IMR-90 (cell line): Measurements from ENCODE around the gene UBP1. TPM values are rescaled to one million over a fixed set of nuclear protein-coding genes. Genes with fewer than 3 reads are reported as not detected.

Experiments
- ATAC-seq: fragments of 200-7000 bp; cut with Tn5 transposase; 2 replicates; pipeline ENCODE4 v1.9.1; 2020; ENCODE audit warnings: low read depth, mild to moderate bottlenecking, moderate library complexity
- BruUV-seq: library from RNA; stranded (reverse); fragments of 400-500 nt; replicated peaks from 2 replicates; lab custom pipeline; 2021; lab: Mats Ljungman, UMichigan
- CTCF ChIA-PET: fragments of 300-600 bp; formaldehyde crosslinking; extraction: SDS; loops from one replicate; lab custom pipeline; 2021; ENCODE audit warnings: antibody characterized with exemption; lab: Yijun Ruan, JAX
- POLR2A ChIA-PET: fragments of 300-600 bp; sonication (Branson Sonifier 250); formaldehyde crosslinking; loops from one replicate; lab custom pipeline; 2022; ENCODE audit warnings: antibody characterized with exemption; ENCODE audit not compliant: unreplicated experiment; lab: Charles Lee
- DNase-seq: peaks from one replicate; pipeline ENCODE4 v3.0.0; 2013
- H2AFZ ChIP-seq: replicated peaks from 2 replicates; pipeline ENCODE3; 2013; ENCODE audit warnings: low read length, mild to moderate bottlenecking; ENCODE audit not compliant: poor library complexity
- H2AK5ac ChIP-seq: 2 replicates; pipeline ENCODE4 v1.6.1; 2013; ENCODE audit warnings: low read depth, low read length, inconsistent platforms
- H2AK9ac ChIP-seq: replicated peaks from 2 replicates; pipeline ENCODE3; 2013; ENCODE audit warnings: mild to moderate bottlenecking, low read depth, low read length, moderate library complexity; ENCODE audit not compliant: poor library complexity
- H2BK120ac ChIP-seq: 2 replicates; pipeline ENCODE4 v1.6.1; 2013; ENCODE audit warnings: low read depth, low read length, inconsistent platforms
- H2BK15ac ChIP-seq: 3 replicates; pipeline ENCODE4 v1.6.1; 2013; ENCODE audit warnings: low read depth, low read length, inconsistent platforms
- H2BK20ac ChIP-seq: 2 replicates; pipeline ENCODE4 v1.6.1; 2013; ENCODE audit warnings: low read depth, mild to moderate bottlenecking, inconsistent platforms, low read length, moderate library complexity
- H2BK5ac ChIP-seq: 2 replicates; pipeline ENCODE4 v1.6.1; 2013; ENCODE audit warnings: mild to moderate bottlenecking, low read depth, low read length, inconsistent platforms; ENCODE audit not compliant: poor library complexity, severe bottlenecking
- H3K14ac ChIP-seq: replicated peaks from 2 replicates; pipeline ENCODE4 v1.6.1; 2013; ENCODE audit warnings: low read depth, low read length, inconsistent platforms
- H3K18ac ChIP-seq: 2 replicates; pipeline ENCODE4 v1.6.1; 2013; ENCODE audit warnings: low read depth, low read length, control low read depth
- H3K23ac ChIP-seq: 2 replicates; pipeline ENCODE4 v1.6.1; 2013; ENCODE audit warnings: low read depth, low read length, inconsistent platforms
- H3K27ac ChIP-seq: 2 replicates; pipeline ENCODE4 v1.5.1; 2013; ENCODE audit warnings: mild to moderate bottlenecking, control low read depth, low read length; ENCODE audit not compliant: insufficient read depth
- H3K27me3 ChIP-seq: 2 replicates; pipeline ENCODE4 v1.6.1; 2013; ENCODE audit warnings: low read length; ENCODE audit not compliant: control insufficient read depth, insufficient read depth
- H3K36me3 ChIP-seq: 2 replicates; pipeline ENCODE4 v1.6.1; 2013; ENCODE audit warnings: low read length, mixed read lengths; ENCODE audit not compliant: control insufficient read depth, insufficient read depth
- H3K4ac ChIP-seq: 2 replicates; pipeline ENCODE4 v1.6.1; 2013; ENCODE audit warnings: low read depth, low read length, inconsistent platforms
- H3K4me1 ChIP-seq: 2 replicates; pipeline ENCODE4 v1.6.1; 2013; ENCODE audit warnings: low read length, mixed read lengths; ENCODE audit not compliant: control insufficient read depth, insufficient read depth
- H3K4me2 ChIP-seq: 2 replicates; pipeline ENCODE4 v1.6.1; 2013; ENCODE audit warnings: low read depth, mild to moderate bottlenecking, control low read depth, low read length, moderate library complexity
- H3K4me3 ChIP-seq: 2 replicates; pipeline ENCODE4 v1.5.1; 2013; ENCODE audit warnings: low read depth, mild to moderate bottlenecking, control low read depth, low read length, moderate library complexity; ENCODE audit not compliant: insufficient read depth
- H3K56ac ChIP-seq: 2 replicates; pipeline ENCODE4 v1.6.1; 2013; ENCODE audit warnings: low read length, inconsistent platforms; ENCODE audit not compliant: insufficient read depth; ENCODE audit errors: extremely low read depth
- H3K79me1 ChIP-seq, 2 experiments: 2 replicates each; pipeline ENCODE4 v1.6.1; 2013; ENCODE audit warnings: low read length in 2 of 2, inconsistent platforms in 1 of 2, low read depth in 1 of 2
- H3K9ac ChIP-seq: 2 replicates; pipeline ENCODE4 v1.6.1; 2013; ENCODE audit warnings: low read depth, low read length, control low read depth
- H3K9me1 ChIP-seq: 2 replicates; pipeline ENCODE4 v1.6.1; 2013; ENCODE audit warnings: low read length, inconsistent platforms; ENCODE audit not compliant: insufficient read depth
- H3K9me3 ChIP-seq: 2 replicates; pipeline ENCODE4 v1.6.1; 2013; ENCODE audit warnings: low read length; ENCODE audit not compliant: control insufficient read depth, insufficient read depth
- H4K20me1 ChIP-seq: 2 replicates; pipeline ENCODE4 v1.6.1; 2013; ENCODE audit warnings: low read length, inconsistent platforms; ENCODE audit not compliant: insufficient read depth
- H4K5ac ChIP-seq: 2 replicates; pipeline ENCODE4 v1.6.1; 2013; ENCODE audit warnings: mild to moderate bottlenecking, low read depth, low read length, control low read depth
- H4K8ac ChIP-seq, 2 experiments: 2 replicates each; pipeline ENCODE4 v1.6.1; 2013; ENCODE audit warnings: low read depth in 2 of 2, low read length in 2 of 2, control low read depth in 1 of 2, inconsistent platforms in 1 of 2
- H4K91ac ChIP-seq: 2 replicates; pipeline ENCODE4 v1.6.1; 2013; ENCODE audit warnings: low read depth, low read length, inconsistent platforms; ENCODE audit not compliant: insufficient read depth
- CEBPB ChIP-seq: IDR thresholded peaks from 2 replicates; pipeline ENCODE4 v1.6.1; 2012; ENCODE audit warnings: low read depth, low read length, improper control_type of control experiment
- CHD1 ChIP-seq: IDR thresholded peaks from 2 replicates; pipeline ENCODE4 v1.6.1; 2012; ENCODE audit warnings: low read depth, low read length, improper control_type of control experiment
- CTCF ChIP-seq: conservative IDR thresholded peaks from 2 replicates; pipeline ENCODE4 v1.5.1; 2012; ENCODE audit warnings: mild to moderate bottlenecking, low read depth, low read length, improper control_type of control experiment
- FOS ChIP-seq: fragments of 150-350 bp; IDR thresholded peaks from 2 replicates; pipeline ENCODE4 v1.6.1; 2016; ENCODE audit warnings: low read depth, low read length
- MAFK ChIP-seq: IDR thresholded peaks from 2 replicates; pipeline ENCODE4 v1.6.1; 2012; ENCODE audit warnings: low read depth, low read length, improper control_type of control experiment
- MAZ ChIP-seq: IDR thresholded peaks from 2 replicates; pipeline ENCODE4 v1.6.1; 2012; ENCODE audit warnings: low read depth, mild to moderate bottlenecking, low read length, improper control_type of control experiment, moderate library complexity, borderline replicate concordance
- MXI1 ChIP-seq: IDR thresholded peaks from 2 replicates; pipeline ENCODE4 v1.6.1; 2012; ENCODE audit warnings: low read depth, mild to moderate bottlenecking, low read length, moderate library complexity, borderline replicate concordance
- NFE2L2 ChIP-seq: fragments of 150-350 bp; IDR thresholded peaks from 2 replicates; pipeline ENCODE4 v1.6.1; 2016; ENCODE audit warnings: low read depth, mild to moderate bottlenecking, low read length
- RAD21 ChIP-seq: IDR thresholded peaks from 2 replicates; pipeline ENCODE4 v1.6.1; 2012; ENCODE audit warnings: low read length, improper control_type of control experiment
- RCOR1 ChIP-seq: IDR thresholded peaks from 2 replicates; pipeline ENCODE4 v1.6.1; 2012; ENCODE audit warnings: mild to moderate bottlenecking, low read length, improper control_type of control experiment; ENCODE audit not compliant: insufficient replicate concordance
- RFX5 ChIP-seq: IDR thresholded peaks from 2 replicates; pipeline ENCODE4 v1.8.0; 2012; ENCODE audit warnings: low read depth, mild to moderate bottlenecking, low read length, moderate library complexity
- SMC3 ChIP-seq: fragments of 150-350 bp; IDR thresholded peaks from 2 replicates; pipeline ENCODE4 v1.6.1; 2016; ENCODE audit warnings: low read depth, mild to moderate bottlenecking, antibody characterized with exemption, low read length, moderate library complexity
- WGBS, 2 experiments: methylation state at CpG; one replicate each; pipeline versions ENCODE4 v1.1.5 to v1.1.7; 2013; ENCODE audit warnings: missing lambda C conversion rate in 2 of 2; ENCODE audit not compliant: insufficient read length in 1 of 2; ENCODE audit errors: extremely low coverage in 2 of 2; 5-methylcytosine and 5-hydroxymethylcytosine counted together
- dilution Hi-C: fragments of 300-500 bp; cut with HindIII; formaldehyde crosslinking; loops from one replicate; pipeline ENCODE4 v1.14.3; 2018; ENCODE audit warnings: low sequenced_read_pairs; ENCODE audit not compliant: unreplicated experiment
- in situ Hi-C: fragments of 300-500 bp; cut with MboI; formaldehyde crosslinking; loops from 3 replicates; pipeline ENCODE4 v1.14.3; 2019; ENCODE audit warnings: low sequenced_read_pairs, inconsistent platforms, mixed read lengths
- intact Hi-C: fragments of 100-400 bp; cut with micrococcal nuclease; formaldehyde crosslinking; loops from 2 replicates; pipeline ENCODE4 v1.10.0; 2022
- polyA plus RNA-seq, 3 experiments: library from polyadenylated mRNA; depleted of rRNA; stranded (reverse); fragments of >200 nt; gene quantifications; 2 replicates each; pipeline ENCODE4 v1.2.3, GENCODE V29; 2012; ENCODE audit warnings: low replicate concordance in 1 of 3
- total RNA-seq: library from RNA; depleted of rRNA; stranded (reverse); fragments of >200 nt; gene quantifications from 2 replicates; pipeline ENCODE4 v1.2.3, GENCODE V29; 2012
- TF ChIP-seq, protein P1 (sequence below): fragments of 150-350 bp; IDR thresholded peaks from 2 replicates; pipeline ENCODE4 v1.6.1; 2016; ENCODE audit warnings: low read depth, mild to moderate bottlenecking, low read length, moderate library complexity, borderline replicate concordance

UBP1 gene
- total and polyA plus RNA-seq, 2 of the 4 experiments (the other 2 are of a cell fraction): 56.3 to 73.8 TPM

DNA sequence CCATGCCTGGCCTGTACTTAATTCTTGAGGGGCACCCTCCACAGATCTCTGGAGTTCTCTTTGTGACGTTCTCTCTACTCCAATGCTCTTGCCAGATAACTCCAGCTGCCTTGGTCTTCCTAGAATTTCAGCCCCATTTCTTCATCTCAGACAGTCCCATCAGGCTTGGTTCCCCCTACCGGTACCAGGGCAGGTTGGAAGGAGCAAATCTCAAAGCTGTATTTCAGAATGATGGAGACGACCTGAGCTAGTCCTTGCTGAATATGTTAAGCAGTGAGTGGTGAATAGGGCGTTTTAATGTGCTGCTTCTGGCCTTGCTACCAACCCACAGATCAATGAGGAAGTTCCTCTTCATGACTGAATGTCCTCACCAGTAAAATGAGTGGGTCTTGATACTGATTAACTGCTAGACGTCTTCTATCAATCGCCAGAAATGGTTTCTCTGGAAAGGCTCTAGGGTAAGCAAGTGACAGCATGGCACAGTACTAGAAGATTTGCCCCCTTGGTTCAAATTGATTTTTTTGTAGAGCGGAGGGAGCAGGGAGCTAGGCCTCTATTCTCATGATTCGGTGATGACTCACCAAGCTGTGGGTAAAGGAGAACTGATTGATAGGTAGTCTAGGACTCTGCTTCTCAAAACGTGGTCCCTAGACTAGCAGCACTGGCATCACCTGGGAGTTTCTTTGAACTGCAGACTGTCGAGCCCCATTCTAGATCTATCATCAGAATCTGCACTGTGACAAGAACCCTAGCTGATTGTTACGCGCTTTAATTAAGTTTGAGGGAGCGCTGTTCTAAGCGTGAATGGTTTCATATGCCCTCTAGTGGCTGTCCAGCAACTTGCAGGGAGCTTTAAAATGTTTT, 67.8 kb downstream of the UBP1 start:
- Histone ChIP-seq H2BK120ac (0 out of 2 replicates have a peak overlapping the region, but pooled peaks have one; percentile 1), H3K4me1 (peaks cover 5% of the 10 kb centered on the region; the same call in 1 of the 2 replicates), H3K79me1 (peaks cover 4 to 10% of the 10 kb centered on the region in 2 experiments; a peak in 2 of 4 replicates), H4K8ac (peak overlapping the region in 1 of 2 experiments; percentile 34; a peak in 1 of 4 replicates), H3K23ac (no peak overlapping the region), H3K18ac (no peak overlapping the region), H3K9ac (no peak overlapping the region), H3K9me3 (peaks cover 2% of the 10 kb centered on the region; the same call in 1 of the 2 replicates), H3K27ac (no peak overlapping the region), H4K20me1 (no peaks in the 10 kb centered on the region), H2BK20ac (peak overlapping the region; percentile 1; the same call in 1 of the 2 replicates), H2AFZ (peak overlapping the region; percentile 6), H3K4ac (peak overlapping the region; percentile 8; the same call in 1 of the 2 replicates), H4K5ac (no peak overlapping the region), H2AK5ac (peak overlapping the region; percentile 18; the same call in 1 of the 2 replicates), H2AK9ac (no peak overlapping the region), H3K4me3 (no peak overlapping the region), H2BK15ac (no peak overlapping the region; the same call in 2 of the 3 replicates), H3K14ac (peak overlapping the region; percentile 2; the same call in 1 of the 2 replicates), H2BK5ac (no peak overlapping the region), H3K4me2 (peak overlapping the region; percentile 71), H4K91ac (no peak overlapping the region), H3K36me3 (peaks cover 15% of the 10 kb centered on the region), H3K56ac (no peak overlapping the region), H3K9me1 (0 out of 2 replicates have a peak, but pooled peaks cover under 1% of the 10 kb centered on the region), H3K27me3 (no peaks in the 10 kb centered on the region)
- ChIA-PET CTCF (interaction anchor here (0.6 to 4.3 kb wide), 21 partner anchors 9 to 419 kb away, joined by 3 to 66 read pairs (median 4); no protein-coding TSS in a partner anchor), POLR2A (no interaction called here)
- peak; percentile 86 for ATAC-seq
- WGBS, 2 experiments: 94% methylated on average over 2 of the region's 14 CpGs; no CpG with 5 or more reads in 1 of the 2 experiments
- no TSS peak for BruUV-seq
- dilution Hi-C loops (no loop called here), in situ Hi-C loops (loop anchor here (5.0 to 25.0 kb wide), 2 partner anchors 240 to 410 kb away; partner anchors contain the start of gene CCR4), intact Hi-C loops (loop anchor here (1.0 to 2.0 kb wide), 2 partner anchors 241 to 426 kb away; no protein-coding TSS in a partner anchor)
- DNase-seq: peak; percentile 73
- TF ChIP-seq RCOR1 (no peak), CHD1 (0 out of 2 replicates have a peak, but pooled peaks have one; percentile 33), NFE2L2 (no peak), MAZ (no peak), CEBPB (no peak), MXI1 (no peak), MAFK (no peak), FOS (peak; percentile 64), RFX5 (no peak), SMC3 (peak; percentile 89), RAD21 (peak; percentile 88), CTCF (peak; percentile 87)
- TF ChIP-seq, protein P1, sequence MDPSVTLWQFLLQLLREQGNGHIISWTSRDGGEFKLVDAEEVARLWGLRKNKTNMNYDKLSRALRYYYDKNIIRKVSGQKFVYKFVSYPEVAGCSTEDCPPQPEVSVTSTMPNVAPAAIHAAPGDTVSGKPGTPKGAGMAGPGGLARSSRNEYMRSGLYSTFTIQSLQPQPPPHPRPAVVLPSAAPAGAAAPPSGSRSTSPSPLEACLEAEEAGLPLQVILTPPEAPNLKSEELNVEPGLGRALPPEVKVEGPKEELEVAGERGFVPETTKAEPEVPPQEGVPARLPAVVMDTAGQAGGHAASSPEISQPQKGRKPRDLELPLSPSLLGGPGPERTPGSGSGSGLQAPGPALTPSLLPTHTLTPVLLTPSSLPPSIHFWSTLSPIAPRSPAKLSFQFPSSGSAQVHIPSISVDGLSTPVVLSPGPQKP: no peak
